WTC11 (cell line): ENCODE results near the gene CNOT3. TPM values are rescaled to one million over a fixed set of nuclear protein-coding genes. Genes with fewer than 3 reads are reported as not detected.

ENCODE experiments used
- ATAC-seq: fragments of 200-7000 bp; cut with Tn5 transposase; 2 replicates; pipeline ENCODE4 v1.10.0; 2021; ENCODE audit warnings: mild to moderate bottlenecking, moderate library complexity
- CTCF ChIA-PET: fragments of 300-600 bp; sonication (Branson Sonifier 250); formaldehyde crosslinking; loops from one replicate; lab custom pipeline; 2021; ENCODE audit warnings: antibody characterized with exemption; lab: Charles Lee
- POLR2A ChIA-PET: fragments of 350-600 bp; sonication (Branson Sonifier 250); formaldehyde crosslinking; loops from one replicate; lab custom pipeline; 2021; ENCODE audit warnings: antibody characterized with exemption; lab: Charles Lee
- DNase-seq: peaks from one replicate; pipeline ENCODE4 v3.0.0; 2021; ENCODE audit warnings: low spot score
- H3K27ac Mint-ChIP-seq: 2 replicates; pipeline ENCODE4 v1.8.0; 2021; ENCODE audit warnings: mixed read lengths
- H3K27me3 Mint-ChIP-seq: 2 replicates; pipeline ENCODE4 v1.8.0; 2021; ENCODE audit warnings: low read depth, mild to moderate bottlenecking, moderate library complexity, mixed read lengths
- H3K36me3 Mint-ChIP-seq: 2 replicates; pipeline ENCODE4 v1.8.0; 2021; ENCODE audit warnings: mixed read lengths
- H3K4me1 Mint-ChIP-seq: 2 replicates; pipeline ENCODE4 v1.8.0; 2022; ENCODE audit warnings: mixed read lengths
- H3K4me3 Mint-ChIP-seq: 2 replicates; pipeline ENCODE4 v1.8.0; 2021; ENCODE audit warnings: mild to moderate bottlenecking, moderate library complexity, mixed read lengths
- H3K9me3 Mint-ChIP-seq: 2 replicates; pipeline ENCODE4 v1.8.0; 2021; ENCODE audit warnings: mixed read lengths
- TEAD1 ChIP-seq: sonication (generic); formaldehyde crosslinking; IDR thresholded peaks from 2 replicates; pipeline ENCODE4 v1.8.0; 2022; ENCODE audit warnings: mild to moderate bottlenecking, missing genetic modification reagents
- ZNF396 ChIP-seq: fragments of 250-450 bp; sonication (Bioruptor Pico); IDR thresholded peaks from 2 replicates; pipeline ENCODE4 v1.8.0; 2021; ENCODE audit warnings: mild to moderate bottlenecking, moderate library complexity, borderline replicate concordance
- ZNF423 ChIP-seq: fragments of 250-450 bp; sonication (Bioruptor Pico); IDR thresholded peaks from 2 replicates; pipeline ENCODE4 v2.1.2; 2022; ENCODE audit warnings: mild to moderate bottlenecking, moderate library complexity
- total RNA-seq: library from RNA; stranded (reverse); gene quantifications from 3 replicates; pipeline ENCODE4 v1.2.3, GENCODE V29; 2021
- TF ChIP-seq, protein P1 (sequence below): sonication (generic); formaldehyde crosslinking; IDR thresholded peaks from 2 replicates; pipeline ENCODE4 v1.8.1; 2023; ENCODE audit warnings: mild to moderate bottlenecking, missing genetic modification reagents, borderline replicate concordance
- TF ChIP-seq, protein P2 (sequence below): sonication (generic); formaldehyde crosslinking; IDR thresholded peaks from 2 replicates; pipeline ENCODE4 v1.8.1; 2023; ENCODE audit warnings: mild to moderate bottlenecking, missing genetic modification reagents
- TF ChIP-seq, protein P3 (sequence below): sonication (generic); formaldehyde crosslinking; IDR thresholded peaks from 2 replicates; pipeline ENCODE4 v1.8.1; 2022; ENCODE audit warnings: missing genetic modification reagents, borderline replicate concordance
- TF ChIP-seq, protein P4 (sequence below): sonication (generic); formaldehyde crosslinking; IDR thresholded peaks from 2 replicates; pipeline ENCODE4 v1.8.0; 2023; ENCODE audit warnings: mild to moderate bottlenecking, missing genetic modification reagents
- TF ChIP-seq, protein P5 (sequence below): sonication (generic); formaldehyde crosslinking; IDR thresholded peaks from 2 replicates; pipeline ENCODE4 v1.8.0; 2022; ENCODE audit warnings: mild to moderate bottlenecking, missing genetic modification reagents

CNOT3 gene
- total RNA-seq, 1 experiment from 2014 or later: 93.3 TPM

DNA sequence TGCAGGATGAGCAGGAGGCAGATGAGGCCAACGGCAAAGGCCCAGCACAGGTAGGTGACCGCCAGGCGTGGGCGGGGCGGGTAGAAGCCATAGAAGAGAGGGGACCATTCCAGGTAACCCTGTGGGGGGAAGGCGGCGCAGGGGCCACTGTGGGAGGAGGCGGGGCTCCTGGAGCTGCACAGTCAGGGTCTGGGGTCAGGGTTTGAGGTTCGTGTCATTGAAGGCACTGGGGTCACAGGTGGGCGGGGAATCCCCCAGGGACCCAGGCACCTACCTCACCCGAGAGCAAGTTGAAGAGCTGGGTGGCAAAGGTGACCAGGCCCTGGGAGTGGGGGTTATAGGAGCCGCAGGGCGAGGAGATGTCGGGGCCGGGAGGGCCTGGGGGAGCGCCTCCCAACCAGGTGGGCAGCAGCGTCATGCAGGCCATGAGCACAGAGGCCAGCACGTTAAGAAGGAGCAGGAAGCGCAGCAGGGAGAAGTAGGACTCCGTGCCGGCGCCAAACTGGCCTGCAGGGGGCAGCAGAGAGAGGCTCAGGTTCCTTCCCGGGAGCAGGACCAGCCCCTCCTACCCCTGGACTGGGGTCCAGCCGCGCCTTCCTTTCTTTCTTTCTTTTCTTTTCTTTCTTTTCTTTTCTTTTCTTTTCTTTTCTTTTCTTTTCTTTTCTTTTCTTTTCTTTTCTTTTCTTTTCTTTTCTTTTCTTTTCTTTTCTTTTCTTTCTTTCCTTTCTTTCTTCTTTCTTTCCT, 30.8 kb downstream of the CNOT3 start (continued):
- TF ChIP-seq, protein P1, sequence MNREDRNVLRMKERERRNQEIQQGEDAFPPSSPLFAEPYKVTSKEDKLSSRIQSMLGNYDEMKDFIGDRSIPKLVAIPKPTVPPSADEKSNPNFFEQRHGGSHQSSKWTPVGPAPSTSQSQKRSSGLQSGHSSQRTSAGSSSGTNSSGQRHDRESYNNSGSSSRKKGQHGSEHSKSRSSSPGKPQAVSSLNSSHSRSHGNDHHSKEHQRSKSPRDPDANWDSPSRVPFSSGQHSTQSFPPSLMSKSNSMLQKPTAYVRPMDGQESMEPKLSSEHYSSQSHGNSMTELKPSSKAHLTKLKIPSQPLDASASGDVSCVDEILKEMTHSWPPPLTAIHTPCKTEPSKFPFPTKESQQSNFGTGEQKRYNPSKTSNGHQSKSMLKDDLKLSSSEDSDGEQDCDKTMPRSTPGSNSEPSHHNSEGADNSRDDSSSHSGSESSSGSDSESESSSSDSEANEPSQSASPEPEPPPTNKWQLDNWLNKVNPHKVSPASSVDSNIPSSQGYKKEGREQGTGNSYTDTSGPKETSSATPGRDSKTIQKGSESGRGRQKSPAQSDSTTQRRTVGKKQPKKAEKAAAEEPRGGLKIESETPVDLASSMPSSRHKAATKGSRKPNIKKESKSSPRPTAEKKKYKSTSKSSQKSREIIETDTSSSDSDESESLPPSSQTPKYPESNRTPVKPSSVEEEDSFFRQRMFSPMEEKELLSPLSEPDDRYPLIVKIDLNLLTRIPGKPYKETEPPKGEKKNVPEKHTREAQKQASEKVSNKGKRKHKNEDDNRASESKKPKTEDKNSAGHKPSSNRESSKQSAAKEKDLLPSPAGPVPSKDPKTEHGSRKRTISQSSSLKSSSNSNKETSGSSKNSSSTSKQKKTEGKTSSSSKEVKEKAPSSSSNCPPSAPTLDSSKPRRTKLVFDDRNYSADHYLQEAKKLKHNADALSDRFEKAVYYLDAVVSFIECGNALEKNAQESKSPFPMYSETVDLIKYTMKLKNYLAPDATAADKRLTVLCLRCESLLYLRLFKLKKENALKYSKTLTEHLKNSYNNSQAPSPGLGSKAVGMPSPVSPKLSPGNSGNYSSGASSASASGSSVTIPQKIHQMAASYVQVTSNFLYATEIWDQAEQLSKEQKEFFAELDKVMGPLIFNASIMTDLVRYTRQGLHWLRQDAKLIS: no peak
- TF ChIP-seq ZNF396 (CRISPR knock-in tag) (no peak), TEAD1 (CRISPR knock-in tag) (no peak)
- TF ChIP-seq, protein P2, sequence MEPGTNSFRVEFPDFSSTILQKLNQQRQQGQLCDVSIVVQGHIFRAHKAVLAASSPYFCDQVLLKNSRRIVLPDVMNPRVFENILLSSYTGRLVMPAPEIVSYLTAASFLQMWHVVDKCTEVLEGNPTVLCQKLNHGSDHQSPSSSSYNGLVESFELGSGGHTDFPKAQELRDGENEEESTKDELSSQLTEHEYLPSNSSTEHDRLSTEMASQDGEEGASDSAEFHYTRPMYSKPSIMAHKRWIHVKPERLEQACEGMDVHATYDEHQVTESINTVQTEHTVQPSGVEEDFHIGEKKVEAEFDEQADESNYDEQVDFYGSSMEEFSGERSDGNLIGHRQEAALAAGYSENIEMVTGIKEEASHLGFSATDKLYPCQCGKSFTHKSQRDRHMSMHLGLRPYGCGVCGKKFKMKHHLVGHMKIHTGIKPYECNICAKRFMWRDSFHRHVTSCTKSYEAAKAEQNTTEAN (CRISPR knock-in tag): no peak

DNA sequence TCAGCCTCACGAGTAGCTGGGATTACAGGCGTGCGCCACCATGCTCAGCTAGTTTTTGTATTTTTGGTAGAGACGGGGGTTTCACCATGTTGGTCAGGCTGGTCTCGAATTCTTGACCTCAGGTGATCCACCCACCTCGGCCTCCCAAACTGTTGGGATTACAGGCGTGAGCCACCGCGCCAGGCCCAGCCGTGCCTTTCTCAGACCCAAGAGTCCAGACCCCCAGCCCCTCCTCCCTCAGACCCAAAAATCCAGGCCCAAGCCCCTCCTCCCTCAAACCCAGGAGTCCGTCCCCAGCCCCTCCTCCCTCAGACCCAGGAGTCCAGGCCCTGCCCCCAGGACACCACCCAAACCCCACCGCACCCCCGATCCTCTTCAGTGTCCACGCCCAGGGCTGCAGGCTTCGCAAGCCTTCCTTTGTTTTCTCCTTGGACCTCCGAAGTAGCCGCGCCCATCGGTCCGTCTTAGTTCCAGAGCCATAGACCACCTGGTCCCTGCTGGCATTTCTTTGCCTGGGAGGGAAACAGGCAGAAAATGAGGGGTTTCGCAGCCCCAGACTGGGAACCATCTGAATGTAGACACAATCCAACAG, 31.7 kb downstream of the CNOT3 start:
- Mint-ChIP-seq H3K27me3 (peaks cover 23% of the 10 kb centered on the region), H3K27ac (no peak overlapping the region; the same call in 1 of the 2 replicates), H3K4me3 (no peak overlapping the region), H3K4me1 (peaks cover 17% of the 10 kb centered on the region), H3K9me3 (no peaks in the 10 kb centered on the region), H3K36me3 (no peaks in the 10 kb centered on the region)
- ATAC-seq: no peak
- ChIA-PET POLR2A (no interaction called here), CTCF (interaction anchor here (0.6 to 3.0 kb wide), 6 partner anchors 11 to 903 kb away, joined by 3 to 14 read pairs (median 4); no protein-coding TSS in a partner anchor)
- TF ChIP-seq, protein P3, sequence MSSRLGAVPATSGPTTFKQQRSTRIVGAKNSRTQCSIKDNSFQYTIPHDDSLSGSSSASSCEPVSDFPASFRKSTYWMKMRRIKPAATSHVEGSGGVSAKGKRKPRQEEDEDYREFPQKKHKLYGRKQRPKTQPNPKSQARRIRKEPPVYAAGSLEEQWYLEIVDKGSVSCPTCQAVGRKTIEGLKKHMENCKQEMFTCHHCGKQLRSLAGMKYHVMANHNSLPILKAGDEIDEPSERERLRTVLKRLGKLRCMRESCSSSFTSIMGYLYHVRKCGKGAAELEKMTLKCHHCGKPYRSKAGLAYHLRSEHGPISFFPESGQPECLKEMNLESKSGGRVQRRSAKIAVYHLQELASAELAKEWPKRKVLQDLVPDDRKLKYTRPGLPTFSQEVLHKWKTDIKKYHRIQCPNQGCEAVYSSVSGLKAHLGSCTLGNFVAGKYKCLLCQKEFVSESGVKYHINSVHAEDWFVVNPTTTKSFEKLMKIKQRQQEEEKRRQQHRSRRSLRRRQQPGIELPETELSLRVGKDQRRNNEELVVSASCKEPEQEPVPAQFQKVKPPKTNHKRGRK (CRISPR knock-in tag): peak; percentile 80; the same call in 1 of the 2 replicates
- TF ChIP-seq, protein P4, sequence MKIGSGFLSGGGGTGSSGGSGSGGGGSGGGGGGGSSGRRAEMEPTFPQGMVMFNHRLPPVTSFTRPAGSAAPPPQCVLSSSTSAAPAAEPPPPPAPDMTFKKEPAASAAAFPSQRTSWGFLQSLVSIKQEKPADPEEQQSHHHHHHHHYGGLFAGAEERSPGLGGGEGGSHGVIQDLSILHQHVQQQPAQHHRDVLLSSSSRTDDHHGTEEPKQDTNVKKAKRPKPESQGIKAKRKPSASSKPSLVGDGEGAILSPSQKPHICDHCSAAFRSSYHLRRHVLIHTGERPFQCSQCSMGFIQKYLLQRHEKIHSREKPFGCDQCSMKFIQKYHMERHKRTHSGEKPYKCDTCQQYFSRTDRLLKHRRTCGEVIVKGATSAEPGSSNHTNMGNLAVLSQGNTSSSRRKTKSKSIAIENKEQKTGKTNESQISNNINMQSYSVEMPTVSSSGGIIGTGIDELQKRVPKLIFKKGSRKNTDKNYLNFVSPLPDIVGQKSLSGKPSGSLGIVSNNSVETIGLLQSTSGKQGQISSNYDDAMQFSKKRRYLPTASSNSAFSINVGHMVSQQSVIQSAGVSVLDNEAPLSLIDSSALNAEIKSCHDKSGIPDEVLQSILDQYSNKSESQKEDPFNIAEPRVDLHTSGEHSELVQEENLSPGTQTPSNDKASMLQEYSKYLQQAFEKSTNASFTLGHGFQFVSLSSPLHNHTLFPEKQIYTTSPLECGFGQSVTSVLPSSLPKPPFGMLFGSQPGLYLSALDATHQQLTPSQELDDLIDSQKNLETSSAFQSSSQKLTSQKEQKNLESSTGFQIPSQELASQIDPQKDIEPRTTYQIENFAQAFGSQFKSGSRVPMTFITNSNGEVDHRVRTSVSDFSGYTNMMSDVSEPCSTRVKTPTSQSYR (CRISPR knock-in tag): no peak
- no peak for TF ChIP-seq ZNF423 (CRISPR knock-in tag)
- TF ChIP-seq, protein P5, sequence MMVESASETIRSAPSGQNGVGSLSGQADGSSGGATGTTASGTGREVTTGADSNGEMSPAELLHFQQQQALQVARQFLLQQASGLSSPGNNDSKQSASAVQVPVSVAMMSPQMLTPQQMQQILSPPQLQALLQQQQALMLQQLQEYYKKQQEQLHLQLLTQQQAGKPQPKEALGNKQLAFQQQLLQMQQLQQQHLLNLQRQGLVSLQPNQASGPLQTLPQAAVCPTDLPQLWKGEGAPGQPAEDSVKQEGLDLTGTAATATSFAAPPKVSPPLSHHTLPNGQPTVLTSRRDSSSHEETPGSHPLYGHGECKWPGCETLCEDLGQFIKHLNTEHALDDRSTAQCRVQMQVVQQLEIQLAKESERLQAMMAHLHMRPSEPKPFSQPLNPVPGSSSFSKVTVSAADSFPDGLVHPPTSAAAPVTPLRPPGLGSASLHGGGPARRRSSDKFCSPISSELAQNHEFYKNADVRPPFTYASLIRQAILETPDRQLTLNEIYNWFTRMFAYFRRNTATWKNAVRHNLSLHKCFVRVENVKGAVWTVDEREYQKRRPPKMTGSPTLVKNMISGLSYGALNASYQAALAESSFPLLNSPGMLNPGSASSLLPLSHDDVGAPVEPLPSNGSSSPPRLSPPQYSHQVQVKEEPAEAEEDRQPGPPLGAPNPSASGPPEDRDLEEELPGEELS: no peak
- DNase-seq: no peak
